ENCODE measurements around the gene FCHSD2.

Gene FCHSD2

GRCh38 chr11:72820439-72821139 lies 321.5 kb downstream of the FCHSD2 start:
- no peak overlapping the region for H3K4me3 ChIP-seq (ENCODE audit: low read depth, low read length)
- no peak for DNase-seq (ENCODE audit: low read depth)
- TF ChIP-seq POLR2A (IDR thresholded peaks at IDR 0.05; ENCODE audit: extremely low read depth, insufficient read length) (no peak), CTCF (IDR thresholded peaks at IDR 0.05; ENCODE audit: low read depth, low read length) (no peak), MAX (IDR thresholded peaks at IDR 0.05; ENCODE audit: low read depth, low read length) (no peak), MYC (IDR thresholded peaks at IDR 0.05; ENCODE audit: low read depth, low read length) (no peak)

- no peak for DNase-seq (ENCODE audit: low read depth)
- TF ChIP-seq MYC (IDR thresholded peaks at IDR 0.05; ENCODE audit: low read depth, low read length) (no peak), POLR2A (IDR thresholded peaks at IDR 0.05; ENCODE audit: extremely low read depth, insufficient read length) (no peak), CTCF (IDR thresholded peaks at IDR 0.05; ENCODE audit: low read depth, low read length) (no peak), MAX (IDR thresholded peaks at IDR 0.05; ENCODE audit: low read depth, low read length) (no peak)
- no peak overlapping the region for H3K4me3 ChIP-seq (ENCODE audit: low read depth, low read length)
Observed at GRCh38 chr11:72818971-72819370, 323.1 kb downstream of the FCHSD2 start.

GRCh38 chr11:72817966-72818365 lies 324.2 kb downstream of the FCHSD2 start:
- TF ChIP-seq CTCF (IDR thresholded peaks at IDR 0.05; ENCODE audit: low read depth, low read length): no peak
- TF ChIP-seq POLR2A (IDR thresholded peaks at IDR 0.05; ENCODE audit: extremely low read depth, insufficient read length): no peak
- TF ChIP-seq MYC (IDR thresholded peaks at IDR 0.05; ENCODE audit: low read depth, low read length): no peak
- TF ChIP-seq MAX (IDR thresholded peaks at IDR 0.05; ENCODE audit: low read depth, low read length): no peak
- H3K4me3 ChIP-seq (ENCODE audit: low read depth, low read length): no peak overlapping the region
- DNase-seq (ENCODE audit: low read depth): no peak

- peak; percentile 89 for DNase-seq (ENCODE audit: low read depth)
- no peak for TF ChIP-seq CTCF (IDR thresholded peaks at IDR 0.05; ENCODE audit: low read depth, low read length)
- TF ChIP-seq MYC (IDR thresholded peaks at IDR 0.05; ENCODE audit: low read depth, low read length): no peak
- TF ChIP-seq MAX (IDR thresholded peaks at IDR 0.05; ENCODE audit: low read depth, low read length): no peak
- TF ChIP-seq POLR2A (IDR thresholded peaks at IDR 0.05; ENCODE audit: extremely low read depth, insufficient read length): no peak
- peak overlapping the region; percentile 81 for H3K4me3 ChIP-seq (ENCODE audit: low read depth, low read length)
Observed at GRCh38 chr11:72816404-72816990, 325.6 kb downstream of the FCHSD2 start.

GRCh38 chr11:72815110-72815618 lies 327.0 kb downstream of the FCHSD2 start:
- no peak for DNase-seq (ENCODE audit: low read depth)
- no peak for TF ChIP-seq CTCF (IDR thresholded peaks at IDR 0.05; ENCODE audit: low read depth, low read length)
- no peak for TF ChIP-seq POLR2A (IDR thresholded peaks at IDR 0.05; ENCODE audit: extremely low read depth, insufficient read length)
- TF ChIP-seq MAX (IDR thresholded peaks at IDR 0.05; ENCODE audit: low read depth, low read length): no peak

More at GRCh38 chr11:72815110-72815618, 327.0 kb downstream of the FCHSD2 start:
- peak overlapping the region; percentile 81 for H3K4me3 ChIP-seq (ENCODE audit: low read depth, low read length)

Data from NB4 (cell line).